ENCODE results near the gene ABCD1. TPM values are rescaled to one million over a fixed set of nuclear protein-coding genes. Genes with fewer than 3 reads are reported as not detected.
A peak's percentile ranks its signal among the peaks of the same experiment; 100 is the strongest.

Gene ABCD1
- total RNA-seq, 4 donors from 2014 or later: 5.9 to 9.4 (median 7.4) TPM

- TF ChIP-seq POLR2A (IDR thresholded peaks at IDR 0.05) (no peak), EP300 (IDR thresholded peaks at IDR 0.05) (no peak), CTCF (IDR thresholded peaks at IDR 0.05) (no peak), POLR2AphosphoS5 (IDR thresholded peaks at IDR 0.05) (no peak)
- peaks cover 12% of the 10 kb centered on the region for H3K36me3 ChIP-seq
Measured at GRCh38 chrX:153700376-153700945, 24.2 kb upstream of the ABCD1 start.

GRCh38 chrX:153700967-153701366, 23.7 kb upstream of the ABCD1 start:
- peaks cover 35% of the 10 kb centered on the region for H3K4me1 ChIP-seq
- peak overlapping the region; percentile 60 for H3K27ac ChIP-seq
- H3K27me3 ChIP-seq: no peaks in the 10 kb centered on the region
- no peaks in the 10 kb centered on the region for H3K9me3 ChIP-seq
- 71% methylated on average over 2 of the region's 6 CpGs for WGBS
- peaks cover 12% of the 10 kb centered on the region for H3K36me3 ChIP-seq
- DNase-seq (ENCODE audit: low spot score in 2 of 2): no peak
- TF ChIP-seq CTCF (IDR thresholded peaks at IDR 0.05) (no peak), EP300 (IDR thresholded peaks at IDR 0.05) (no peak), POLR2A (IDR thresholded peaks at IDR 0.05) (no peak), POLR2AphosphoS5 (IDR thresholded peaks at IDR 0.05) (no peak)
- no peak overlapping the region for H3K4me3 ChIP-seq

More at GRCh38 chrX:153700376-153700945, 24.2 kb upstream of the ABCD1 start:
- WGBS: 54% methylated on average over 13 of the region's 15 CpGs
- peaks cover 35% of the 10 kb centered on the region for H3K4me1 ChIP-seq
- no peak for DNase-seq (ENCODE audit: low spot score in 2 of 2)
- H3K4me3 ChIP-seq: no peak overlapping the region
- H3K9me3 ChIP-seq: no peaks in the 10 kb centered on the region
- peak overlapping the region; percentile 60 for H3K27ac ChIP-seq
- H3K27me3 ChIP-seq: no peaks in the 10 kb centered on the region

GRCh38 chrX:153701706-153702105, 22.9 kb upstream of the ABCD1 start:
- Histone ChIP-seq H3K4me1 (peaks cover 35% of the 10 kb centered on the region), H3K36me3 (peaks cover 10% of the 10 kb centered on the region), H3K27ac (no peak overlapping the region), H3K9me3 (no peaks in the 10 kb centered on the region), H3K4me3 (no peak overlapping the region), H3K27me3 (no peaks in the 10 kb centered on the region)
- no peak for TF ChIP-seq EP300 (IDR thresholded peaks at IDR 0.05)
- no peak for TF ChIP-seq POLR2AphosphoS5 (IDR thresholded peaks at IDR 0.05)
- no peak for TF ChIP-seq CTCF (IDR thresholded peaks at IDR 0.05)
- TF ChIP-seq POLR2A (IDR thresholded peaks at IDR 0.05): no peak
- 86% methylated on average over 5 of the region's 12 CpGs for WGBS
- no peak for DNase-seq (ENCODE audit: low spot score in 2 of 2)

GRCh38 chrX:153702336-153703035, 22.2 kb upstream of the ABCD1 start:
- no peaks in the 10 kb centered on the region for H3K27me3 ChIP-seq
- H3K27ac ChIP-seq: no peak overlapping the region
- no peak overlapping the region for H3K4me3 ChIP-seq
- H3K9me3 ChIP-seq: no peaks in the 10 kb centered on the region
- 50% methylated on average over 18 of the region's 23 CpGs for WGBS
- TF ChIP-seq CTCF (IDR thresholded peaks at IDR 0.05) (no peak), EP300 (IDR thresholded peaks at IDR 0.05) (no peak), POLR2A (IDR thresholded peaks at IDR 0.05) (no peak), POLR2AphosphoS5 (IDR thresholded peaks at IDR 0.05) (no peak)
- H3K4me1 ChIP-seq: peaks cover 38% of the 10 kb centered on the region
- DNase-seq (ENCODE audit: low spot score in 2 of 2): no peak
- peaks cover 9% of the 10 kb centered on the region for H3K36me3 ChIP-seq

- TF ChIP-seq CTCF (IDR thresholded peaks at IDR 0.05): no peak
- TF ChIP-seq POLR2AphosphoS5 (IDR thresholded peaks at IDR 0.05): no peak
- TF ChIP-seq POLR2A (IDR thresholded peaks at IDR 0.05): no peak
- no peak for TF ChIP-seq EP300 (IDR thresholded peaks at IDR 0.05)
- Histone ChIP-seq H3K4me3 (no peak overlapping the region), H3K4me1 (peaks cover 41% of the 10 kb centered on the region), H3K9me3 (no peaks in the 10 kb centered on the region), H3K27ac (no peak overlapping the region), H3K27me3 (no peaks in the 10 kb centered on the region), H3K36me3 (peaks cover 9% of the 10 kb centered on the region)
- DNase-seq (ENCODE audit: low spot score in 2 of 2): no peak
- 93% methylated on average over 9 of the region's 16 CpGs for WGBS
Measured at GRCh38 chrX:153703036-153703370, 21.7 kb upstream of the ABCD1 start.
